ENCODE results near the gene ARHGAP24.

DNA sequence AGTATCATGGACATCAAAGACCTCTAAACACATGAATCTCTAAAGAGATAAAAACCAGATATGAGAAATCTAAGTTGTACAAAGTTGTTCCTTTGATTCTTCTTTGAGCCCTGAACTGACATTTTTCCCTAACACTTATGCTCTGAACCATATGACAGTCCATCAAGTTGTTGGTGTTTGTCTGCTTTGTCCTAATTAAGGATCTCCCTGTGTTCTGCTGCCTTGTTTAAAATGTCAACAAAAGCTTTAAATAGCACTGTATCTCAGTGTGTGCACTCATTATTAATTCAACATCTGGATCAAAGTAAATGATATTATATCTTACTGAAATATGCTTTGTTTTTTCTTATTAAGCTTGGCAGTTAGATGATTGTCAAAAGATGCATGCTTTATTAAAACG, 563.1 kb downstream of the ARHGAP24 start:
- TF ChIP-seq, protein P1, sequence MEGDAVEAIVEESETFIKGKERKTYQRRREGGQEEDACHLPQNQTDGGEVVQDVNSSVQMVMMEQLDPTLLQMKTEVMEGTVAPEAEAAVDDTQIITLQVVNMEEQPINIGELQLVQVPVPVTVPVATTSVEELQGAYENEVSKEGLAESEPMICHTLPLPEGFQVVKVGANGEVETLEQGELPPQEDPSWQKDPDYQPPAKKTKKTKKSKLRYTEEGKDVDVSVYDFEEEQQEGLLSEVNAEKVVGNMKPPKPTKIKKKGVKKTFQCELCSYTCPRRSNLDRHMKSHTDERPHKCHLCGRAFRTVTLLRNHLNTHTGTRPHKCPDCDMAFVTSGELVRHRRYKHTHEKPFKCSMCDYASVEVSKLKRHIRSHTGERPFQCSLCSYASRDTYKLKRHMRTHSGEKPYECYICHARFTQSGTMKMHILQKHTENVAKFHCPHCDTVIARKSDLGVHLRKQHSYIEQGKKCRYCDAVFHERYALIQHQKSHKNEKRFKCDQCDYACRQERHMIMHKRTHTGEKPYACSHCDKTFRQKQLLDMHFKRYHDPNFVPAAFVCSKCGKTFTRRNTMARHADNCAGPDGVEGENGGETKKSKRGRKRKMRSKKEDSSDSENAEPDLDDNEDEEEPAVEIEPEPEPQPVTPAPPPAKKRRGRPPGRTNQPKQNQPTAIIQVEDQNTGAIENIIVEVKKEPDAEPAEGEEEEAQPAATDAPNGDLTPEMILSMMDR (IDR thresholded peaks at IDR 0.05): no peak
- no peak for TF ChIP-seq EZH2 (IDR thresholded peaks at IDR 0.05; ENCODE audit: borderline replicate concordance, insufficient read depth, low read depth, low read length, poor library complexity, severe bottlenecking)
